Measurements from ENCODE around the gene KRTAP4-5.
"Not testable (repeated sequence)": the region's sequence is repeated elsewhere in the genome, so short reads cannot be mapped to it uniquely, and the experiment has no call there.

The KRTAP4-5 gene

GRCh38 chr17:41149652-41149985 lies at the start of gene KRTAP4-5:
Gene KRTAP4-5 (minus strand): TSS chr17:41149825. CDS start chr17:41149767, 58 bp downstream.
- no peak within 1 kb of the TSS for H3K9ac ChIP-seq (ENCODE audit: low read length)
- H3K4me3 ChIP-seq (ENCODE audit: low read length) = no peak within 1 kb of the TSS
- H3K27me3 ChIP-seq (ENCODE audit: control insufficient read depth, insufficient read depth, low read length) = no peaks in the 10 kb centered on the region
- H3K4me1 ChIP-seq (ENCODE audit: control insufficient read depth, insufficient read depth, low read length) = no peaks in the 10 kb centered on the region
- H3K27ac ChIP-seq (ENCODE audit: low read depth, low read length) = no peak within 1 kb of the TSS
- no peaks in the 10 kb centered on the region for H3K36me3 ChIP-seq (ENCODE audit: control insufficient read depth, insufficient read depth, low read length)

GRCh38 chr17:41196068-41196467 lies 46.4 kb upstream of the KRTAP4-5 start:
- H3K27me3 ChIP-seq (ENCODE audit: control insufficient read depth, insufficient read depth, low read length) = no peaks in the 10 kb centered on the region
- no peak overlapping the region for H3K9ac ChIP-seq (ENCODE audit: low read length)
- H3K4me1 ChIP-seq (ENCODE audit: control insufficient read depth, insufficient read depth, low read length) = no peaks in the 10 kb centered on the region
- no peak overlapping the region for H3K27ac ChIP-seq (ENCODE audit: low read depth, low read length)
- no peak overlapping the region for H3K4me3 ChIP-seq (ENCODE audit: low read length)
- H3K36me3 ChIP-seq (ENCODE audit: control insufficient read depth, insufficient read depth, low read length) = no peaks in the 10 kb centered on the region

- no peaks in the 10 kb centered on the region for H3K4me1 ChIP-seq (ENCODE audit: control insufficient read depth, insufficient read depth, low read length)
- no peaks in the 10 kb centered on the region for H3K36me3 ChIP-seq (ENCODE audit: control insufficient read depth, insufficient read depth, low read length)
- H3K27ac ChIP-seq (ENCODE audit: low read depth, low read length) = no peak overlapping the region
- no peak overlapping the region for H3K4me3 ChIP-seq (ENCODE audit: low read length)
- H3K27me3 ChIP-seq (ENCODE audit: control insufficient read depth, insufficient read depth, low read length) = no peaks in the 10 kb centered on the region
- H3K9ac ChIP-seq (ENCODE audit: low read length) = no peak overlapping the region
Observed at GRCh38 chr17:41190328-41190727, 40.7 kb upstream of the KRTAP4-5 start.

GRCh38 chr17:41189837-41190318 lies 40.3 kb upstream of the KRTAP4-5 start, which contains the start of gene KRTAP9-1:
Gene KRTAP9-1 (plus strand): TSS chr17:41189887. CDS start chr17:41189887, 0 bp downstream.
- not testable (repeated sequence) for H3K36me3 ChIP-seq (ENCODE audit: control insufficient read depth, insufficient read depth, low read length); H3K27me3 ChIP-seq (ENCODE audit: control insufficient read depth, insufficient read depth, low read length); H3K27ac ChIP-seq (ENCODE audit: low read depth, low read length); H3K4me3 ChIP-seq (ENCODE audit: low read length); H3K9ac ChIP-seq (ENCODE audit: low read length); H3K4me1 ChIP-seq (ENCODE audit: control insufficient read depth, insufficient read depth, low read length)

- H3K27me3 ChIP-seq (ENCODE audit: control insufficient read depth, insufficient read depth, low read length) = no peaks in the 10 kb centered on the region
- no peak overlapping the region for H3K27ac ChIP-seq (ENCODE audit: low read depth, low read length)
- H3K9ac ChIP-seq (ENCODE audit: low read length) = no peak overlapping the region
- H3K4me3 ChIP-seq (ENCODE audit: low read length) = no peak overlapping the region
- no peaks in the 10 kb centered on the region for H3K4me1 ChIP-seq (ENCODE audit: control insufficient read depth, insufficient read depth, low read length)
- no peaks in the 10 kb centered on the region for H3K36me3 ChIP-seq (ENCODE audit: control insufficient read depth, insufficient read depth, low read length)
Observed at GRCh38 chr17:41186872-41187271, 37.2 kb upstream of the KRTAP4-5 start.

- no peak overlapping the region for H3K4me3 ChIP-seq (ENCODE audit: low read length)
- no peaks in the 10 kb centered on the region for H3K27me3 ChIP-seq (ENCODE audit: control insufficient read depth, insufficient read depth, low read length)
- no peak overlapping the region for H3K9ac ChIP-seq (ENCODE audit: low read length)
Observed at GRCh38 chr17:41185001-41185400, 35.4 kb upstream of the KRTAP4-5 start.

GRCh38 chr17:41184480-41184961 lies 34.9 kb upstream of the KRTAP4-5 start, which contains the start of gene KRTAP4-1:
Gene KRTAP4-1 (minus strand): TSS chr17:41184911. CDS start chr17:41184854, 57 bp downstream.
- no peak within 1 kb of the TSS for H3K27ac ChIP-seq (ENCODE audit: low read depth, low read length)
- H3K27me3 ChIP-seq (ENCODE audit: control insufficient read depth, insufficient read depth, low read length) = no peaks in the 10 kb centered on the region

More at GRCh38 chr17:41185001-41185400, 35.4 kb upstream of the KRTAP4-5 start:
- no peaks in the 10 kb centered on the region for H3K36me3 ChIP-seq (ENCODE audit: control insufficient read depth, insufficient read depth, low read length)
- H3K27ac ChIP-seq (ENCODE audit: low read depth, low read length) = no peak overlapping the region
- no peaks in the 10 kb centered on the region for H3K4me1 ChIP-seq (ENCODE audit: control insufficient read depth, insufficient read depth, low read length)

GRCh38 chr17:41178843-41179616 lies 29.4 kb upstream of the KRTAP4-5 start:
- H3K36me3 ChIP-seq (ENCODE audit: control insufficient read depth, insufficient read depth, low read length) = no peaks in the 10 kb centered on the region
- H3K27ac ChIP-seq (ENCODE audit: low read depth, low read length) = no peak overlapping the region
- H3K4me3 ChIP-seq (ENCODE audit: low read length) = no peak overlapping the region
- no peak overlapping the region for H3K9ac ChIP-seq (ENCODE audit: low read length)
- H3K27me3 ChIP-seq (ENCODE audit: control insufficient read depth, insufficient read depth, low read length) = no peaks in the 10 kb centered on the region
- H3K4me1 ChIP-seq (ENCODE audit: control insufficient read depth, insufficient read depth, low read length) = no peaks in the 10 kb centered on the region

More at GRCh38 chr17:41184480-41184961, 34.9 kb upstream of the KRTAP4-5 start, which contains the start of gene KRTAP4-1:
- Histone ChIP-seq H3K9ac (ENCODE audit: low read length) (no peak within 1 kb of the TSS), H3K4me1 (ENCODE audit: control insufficient read depth, insufficient read depth, low read length) (no peaks in the 10 kb centered on the region), H3K36me3 (ENCODE audit: control insufficient read depth, insufficient read depth, low read length) (no peaks in the 10 kb centered on the region), H3K4me3 (ENCODE audit: low read length) (no peak within 1 kb of the TSS)

- H3K9ac ChIP-seq (ENCODE audit: low read length) = no peak overlapping the region
- no peaks in the 10 kb centered on the region for H3K36me3 ChIP-seq (ENCODE audit: control insufficient read depth, insufficient read depth, low read length)
- no peak overlapping the region for H3K4me3 ChIP-seq (ENCODE audit: low read length)
- H3K27me3 ChIP-seq (ENCODE audit: control insufficient read depth, insufficient read depth, low read length) = no peaks in the 10 kb centered on the region
- H3K4me1 ChIP-seq (ENCODE audit: control insufficient read depth, insufficient read depth, low read length) = no peaks in the 10 kb centered on the region
- no peak overlapping the region for H3K27ac ChIP-seq (ENCODE audit: low read depth, low read length)
Observed at GRCh38 chr17:41178341-41178740, 28.7 kb upstream of the KRTAP4-5 start.

GRCh38 chr17:41177727-41178271 lies 28.2 kb upstream of the KRTAP4-5 start, which contains the start of gene KRTAP4-2:
Gene KRTAP4-2 (minus strand): TSS chr17:41178221. CDS start chr17:41178164, 57 bp downstream.
- H3K36me3 ChIP-seq (ENCODE audit: control insufficient read depth, insufficient read depth, low read length) = no peaks in the 10 kb centered on the region
- H3K9ac ChIP-seq (ENCODE audit: low read length) = no peak within 1 kb of the TSS
- no peak within 1 kb of the TSS for H3K27ac ChIP-seq (ENCODE audit: low read depth, low read length)
- no peaks in the 10 kb centered on the region for H3K27me3 ChIP-seq (ENCODE audit: control insufficient read depth, insufficient read depth, low read length)
- H3K4me1 ChIP-seq (ENCODE audit: control insufficient read depth, insufficient read depth, low read length) = no peaks in the 10 kb centered on the region
- H3K4me3 ChIP-seq (ENCODE audit: low read length) = no peak within 1 kb of the TSS

- H3K27me3 ChIP-seq (ENCODE audit: control insufficient read depth, insufficient read depth, low read length) = no peaks in the 10 kb centered on the region
Observed at GRCh38 chr17:41176744-41177387, 27.2 kb upstream of the KRTAP4-5 start.

GRCh38 chr17:41171886-41172285 lies 22.3 kb upstream of the KRTAP4-5 start:
- Histone ChIP-seq H3K4me1 (ENCODE audit: control insufficient read depth, insufficient read depth, low read length) (no peaks in the 10 kb centered on the region), H3K9ac (ENCODE audit: low read length) (no peak overlapping the region), H3K27ac (ENCODE audit: low read depth, low read length) (no peak overlapping the region), H3K27me3 (ENCODE audit: control insufficient read depth, insufficient read depth, low read length) (no peaks in the 10 kb centered on the region), H3K36me3 (ENCODE audit: control insufficient read depth, insufficient read depth, low read length) (no peaks in the 10 kb centered on the region), H3K4me3 (ENCODE audit: low read length) (no peak overlapping the region)

More at GRCh38 chr17:41176744-41177387, 27.2 kb upstream of the KRTAP4-5 start:
- Histone ChIP-seq H3K4me1 (ENCODE audit: control insufficient read depth, insufficient read depth, low read length) (no peaks in the 10 kb centered on the region), H3K4me3 (ENCODE audit: low read length) (no peak overlapping the region), H3K9ac (ENCODE audit: low read length) (no peak overlapping the region), H3K36me3 (ENCODE audit: control insufficient read depth, insufficient read depth, low read length) (no peaks in the 10 kb centered on the region), H3K27ac (ENCODE audit: low read depth, low read length) (no peak overlapping the region)
